Activated T-helper 17 cell treated with anti-CD3 and anti-CD28 coated beads, Interleukin-2, amount 50 U/mL, for 72 hours (primary cell): ENCODE measurements around the gene TMEM165. TPM values are rescaled to one million over a fixed set of nuclear protein-coding genes. Genes with fewer than 3 reads are reported as not detected.

ENCODE experiments used
- ATAC-seq: fragments of 150-1000 bp; cut with Tn5 transposase; replicated peaks from 2 replicates; pipeline ENCODE4 v1.10.0; 2021; ENCODE audit warnings: mild to moderate bottlenecking, moderate library complexity
- H3K27ac Mint-ChIP-seq: one replicate; pipeline ENCODE4 v1.8.0; 2022; ENCODE audit warnings: mixed read lengths
- H3K27me3 Mint-ChIP-seq: one replicate; pipeline ENCODE4 v1.8.0; 2022; ENCODE audit warnings: mixed read lengths
- H3K36me3 Mint-ChIP-seq: one replicate; pipeline ENCODE4 v1.8.0; 2022; ENCODE audit warnings: low read depth, mild to moderate bottlenecking, mixed read lengths
- H3K4me1 Mint-ChIP-seq: one replicate; pipeline ENCODE4 v1.8.0; 2022; ENCODE audit warnings: mixed read lengths
- H3K4me3 Mint-ChIP-seq: one replicate; pipeline ENCODE4 v1.8.0; 2022; ENCODE audit warnings: mild to moderate bottlenecking, mixed read lengths
- H3K9me3 Mint-ChIP-seq: one replicate; pipeline ENCODE4 v1.8.0; 2022; ENCODE audit warnings: mixed read lengths
- total RNA-seq, 2 donors: library from RNA; stranded (reverse); gene quantifications; one replicate each; pipeline ENCODE4 v1.2.3, GENCODE V29; 2022

Gene TMEM165
- total RNA-seq, 2 donors from 2014 or later: 60.5 to 81.9 TPM

DNA sequence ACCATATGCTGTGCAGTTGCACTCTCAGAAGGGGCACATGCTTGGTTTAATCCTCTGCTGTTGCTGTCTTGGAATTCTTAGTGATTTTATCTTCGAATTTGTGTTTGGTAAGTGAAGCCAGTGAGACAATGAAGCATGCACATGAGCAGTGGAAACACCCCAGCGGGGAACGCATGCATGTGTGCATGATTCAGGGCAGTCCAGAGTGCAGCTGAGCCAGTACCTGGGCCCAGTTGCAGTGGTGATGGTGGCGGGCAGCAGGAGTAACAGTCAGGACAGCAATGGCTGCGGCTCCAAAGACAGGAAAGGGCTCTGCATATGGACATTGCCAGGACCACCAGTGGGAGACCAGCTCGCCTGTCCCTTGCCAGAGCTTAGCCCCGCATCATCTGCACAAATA, 14.3 kb upstream of the TMEM165 start:
- H3K27me3 Mint-ChIP-seq: no peaks in the 10 kb centered on the region
- no peaks in the 10 kb centered on the region for H3K4me1 Mint-ChIP-seq
- no peak overlapping the region for H3K27ac Mint-ChIP-seq
- no peaks in the 10 kb centered on the region for H3K9me3 Mint-ChIP-seq
- H3K4me3 Mint-ChIP-seq: no peak overlapping the region
- no peak for ATAC-seq
- H3K36me3 Mint-ChIP-seq: no peaks in the 10 kb centered on the region

DNA sequence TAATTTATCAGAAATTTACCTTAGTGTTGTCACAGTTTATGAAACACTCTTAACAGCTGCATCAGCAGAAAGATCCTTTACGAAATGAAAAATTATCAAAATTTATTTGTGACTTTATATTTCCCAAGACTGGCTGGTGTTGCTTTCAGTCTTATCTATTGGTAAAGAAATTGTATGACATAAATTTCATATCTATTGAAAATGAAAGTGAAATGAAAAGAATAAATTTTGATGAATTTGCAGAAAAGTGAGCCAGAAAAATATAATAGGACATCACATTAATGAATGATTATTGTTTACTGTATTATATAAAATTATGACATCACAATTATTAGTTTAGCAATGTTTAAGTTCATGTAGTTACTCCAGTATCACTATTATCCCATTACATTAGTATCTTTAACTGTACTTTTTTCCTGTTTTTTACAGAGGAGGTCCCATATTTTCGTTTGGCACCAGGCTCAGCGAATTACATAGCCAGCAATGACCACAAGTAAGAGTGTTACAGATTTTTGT, 13.2 kb upstream of the TMEM165 start:
- Mint-ChIP-seq H3K9me3 (no peaks in the 10 kb centered on the region), H3K4me1 (no peaks in the 10 kb centered on the region), H3K4me3 (no peak overlapping the region), H3K27me3 (no peaks in the 10 kb centered on the region), H3K36me3 (no peaks in the 10 kb centered on the region), H3K27ac (no peak overlapping the region)
- ATAC-seq: no peak

DNA sequence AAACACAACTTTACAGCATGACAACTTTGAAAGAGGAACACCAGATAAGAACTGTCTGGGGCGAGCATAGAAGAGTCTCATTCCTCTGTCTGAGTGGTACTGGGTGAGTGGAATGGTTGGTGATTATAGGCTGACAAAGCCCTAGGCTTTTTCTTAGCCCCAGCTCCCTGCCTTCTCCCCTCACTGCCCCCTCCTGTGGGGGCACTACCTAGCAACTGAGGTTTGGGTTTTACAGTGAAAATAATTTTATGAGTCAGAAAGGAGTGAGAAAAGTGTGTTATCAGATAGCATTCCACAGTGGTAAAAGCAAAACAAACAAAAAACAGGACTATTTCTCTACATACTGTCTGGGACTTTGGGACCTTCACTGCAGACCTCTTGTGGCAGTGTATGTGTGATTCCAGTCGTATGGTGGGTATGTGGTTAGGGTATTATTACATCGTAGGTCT, 10.5 kb upstream of the TMEM165 start:
- Mint-ChIP-seq H3K36me3 (no peaks in the 10 kb centered on the region), H3K4me1 (no peaks in the 10 kb centered on the region), H3K9me3 (no peaks in the 10 kb centered on the region), H3K27me3 (no peaks in the 10 kb centered on the region), H3K4me3 (no peak overlapping the region), H3K27ac (no peak overlapping the region)
- peak; percentile 31 for ATAC-seq

DNA sequence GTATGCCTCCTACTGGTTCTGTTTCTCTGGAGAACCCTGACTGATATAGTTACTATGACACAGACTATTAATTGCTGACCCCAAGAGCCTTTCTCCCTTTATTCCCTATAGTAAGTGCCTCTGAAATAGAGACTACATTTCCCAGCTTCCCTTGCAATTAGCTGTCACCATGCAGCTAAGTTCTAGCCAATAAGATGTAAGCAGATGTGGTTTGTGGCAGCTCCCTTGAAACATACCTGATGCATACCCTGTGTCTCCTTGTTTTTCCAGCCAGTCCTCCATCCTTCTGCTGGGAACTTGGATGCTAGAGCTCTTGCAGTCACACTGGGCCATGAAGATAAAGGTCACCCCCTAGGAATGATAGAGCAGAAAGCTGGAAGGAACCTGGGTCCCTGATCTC, 9.7 kb upstream of the TMEM165 start:
- H3K9me3 Mint-ChIP-seq: no peaks in the 10 kb centered on the region
- no peak overlapping the region for H3K27ac Mint-ChIP-seq
- no peaks in the 10 kb centered on the region for H3K27me3 Mint-ChIP-seq
- H3K36me3 Mint-ChIP-seq: no peaks in the 10 kb centered on the region
- ATAC-seq: no peak
- H3K4me1 Mint-ChIP-seq: no peaks in the 10 kb centered on the region
- no peak overlapping the region for H3K4me3 Mint-ChIP-seq

DNA sequence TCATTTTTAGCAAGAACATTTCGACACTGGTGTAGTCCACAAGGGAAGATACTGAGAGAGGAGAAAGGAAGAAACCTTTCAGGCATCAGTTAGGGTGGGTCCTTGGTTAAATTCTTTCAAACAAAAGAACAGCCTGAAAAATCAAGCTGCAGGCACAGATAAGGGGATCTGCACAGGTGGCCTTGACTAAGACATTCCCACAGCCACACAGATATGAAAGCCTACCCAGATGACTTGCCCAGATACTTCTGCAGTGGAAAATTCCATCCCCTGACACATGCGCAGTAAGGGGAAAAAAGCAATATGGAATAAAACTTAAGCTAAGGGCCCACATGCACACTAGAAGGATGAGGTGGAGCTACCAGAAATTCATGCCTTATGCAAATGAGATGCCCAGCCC, 8.9 kb upstream of the TMEM165 start:
- no peaks in the 10 kb centered on the region for H3K4me1 Mint-ChIP-seq
- H3K4me3 Mint-ChIP-seq: no peak overlapping the region
- no peaks in the 10 kb centered on the region for H3K27me3 Mint-ChIP-seq
- no peaks in the 10 kb centered on the region for H3K36me3 Mint-ChIP-seq
- ATAC-seq: peak; percentile 28
- no peaks in the 10 kb centered on the region for H3K9me3 Mint-ChIP-seq
- no peak overlapping the region for H3K27ac Mint-ChIP-seq

DNA sequence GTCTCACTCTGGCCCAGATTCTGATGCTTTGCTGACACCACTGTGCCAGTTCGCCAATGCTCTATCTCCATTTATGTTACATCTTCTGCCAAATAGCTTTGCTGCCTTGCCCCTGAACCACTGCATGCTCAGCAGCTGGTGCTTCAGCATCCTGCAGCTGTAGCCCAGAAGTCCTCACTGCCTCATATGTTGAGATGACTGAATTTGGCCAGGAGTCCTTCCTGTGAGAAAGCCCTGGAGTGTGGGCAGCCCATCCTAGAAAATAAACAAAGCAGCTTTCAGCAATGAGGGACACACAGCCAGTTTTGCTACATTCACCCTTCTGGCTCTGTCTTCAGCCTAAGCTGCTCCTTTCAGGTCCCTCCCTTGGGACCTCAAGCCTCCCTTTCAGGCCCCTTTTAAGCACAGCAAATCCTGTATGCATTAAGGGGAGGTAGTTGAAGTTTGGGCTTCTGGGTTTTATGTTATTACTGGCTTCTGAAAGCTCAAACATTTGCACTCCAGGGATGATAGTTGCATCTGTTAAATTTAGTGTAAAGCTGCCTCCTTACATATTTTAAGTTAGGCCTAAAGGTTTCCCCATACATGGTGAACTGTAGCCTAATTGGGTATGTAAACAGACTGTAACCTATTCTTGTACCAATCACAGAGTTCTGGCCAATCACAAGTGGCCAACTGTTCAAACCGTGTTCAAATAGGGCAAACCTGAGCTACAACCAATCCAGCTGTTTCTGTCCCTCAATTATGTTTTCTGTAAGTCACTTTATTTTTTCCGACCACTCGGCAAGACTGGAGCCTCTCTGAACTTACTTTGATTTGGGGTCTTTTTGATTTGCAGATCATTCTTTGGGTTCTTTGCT, 2.1 kb upstream of the TMEM165 start:
- H3K4me1 Mint-ChIP-seq: peaks cover 20% of the 10 kb centered on the region
- H3K9me3 Mint-ChIP-seq: no peaks in the 10 kb centered on the region
- H3K27ac Mint-ChIP-seq: no peak overlapping the region
- H3K4me3 Mint-ChIP-seq: peak overlapping the region; percentile 93
- no peak for ATAC-seq
- peaks cover 28% of the 10 kb centered on the region for H3K36me3 Mint-ChIP-seq
- no peaks in the 10 kb centered on the region for H3K27me3 Mint-ChIP-seq

DNA sequence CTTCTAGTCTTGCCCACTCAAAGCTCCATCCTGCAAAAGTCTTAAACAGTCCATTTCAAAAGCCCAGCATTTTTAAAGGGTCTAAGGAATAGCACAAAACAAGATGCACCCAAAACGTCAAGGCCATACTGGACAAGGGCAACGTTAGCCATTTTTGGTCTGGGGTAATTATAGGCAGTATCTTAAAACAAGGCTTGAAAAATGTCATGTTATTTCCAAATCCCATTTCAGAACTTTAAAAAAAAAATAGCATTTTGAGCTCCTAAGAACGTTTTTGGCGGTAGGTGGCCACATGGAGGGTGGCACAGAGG, 584 bp upstream of the TMEM165 start:
- peaks cover 28% of the 10 kb centered on the region for H3K4me1 Mint-ChIP-seq
- peaks cover 41% of the 10 kb centered on the region for H3K36me3 Mint-ChIP-seq
- H3K4me3 Mint-ChIP-seq: peak overlapping the region; percentile 93

DNA sequence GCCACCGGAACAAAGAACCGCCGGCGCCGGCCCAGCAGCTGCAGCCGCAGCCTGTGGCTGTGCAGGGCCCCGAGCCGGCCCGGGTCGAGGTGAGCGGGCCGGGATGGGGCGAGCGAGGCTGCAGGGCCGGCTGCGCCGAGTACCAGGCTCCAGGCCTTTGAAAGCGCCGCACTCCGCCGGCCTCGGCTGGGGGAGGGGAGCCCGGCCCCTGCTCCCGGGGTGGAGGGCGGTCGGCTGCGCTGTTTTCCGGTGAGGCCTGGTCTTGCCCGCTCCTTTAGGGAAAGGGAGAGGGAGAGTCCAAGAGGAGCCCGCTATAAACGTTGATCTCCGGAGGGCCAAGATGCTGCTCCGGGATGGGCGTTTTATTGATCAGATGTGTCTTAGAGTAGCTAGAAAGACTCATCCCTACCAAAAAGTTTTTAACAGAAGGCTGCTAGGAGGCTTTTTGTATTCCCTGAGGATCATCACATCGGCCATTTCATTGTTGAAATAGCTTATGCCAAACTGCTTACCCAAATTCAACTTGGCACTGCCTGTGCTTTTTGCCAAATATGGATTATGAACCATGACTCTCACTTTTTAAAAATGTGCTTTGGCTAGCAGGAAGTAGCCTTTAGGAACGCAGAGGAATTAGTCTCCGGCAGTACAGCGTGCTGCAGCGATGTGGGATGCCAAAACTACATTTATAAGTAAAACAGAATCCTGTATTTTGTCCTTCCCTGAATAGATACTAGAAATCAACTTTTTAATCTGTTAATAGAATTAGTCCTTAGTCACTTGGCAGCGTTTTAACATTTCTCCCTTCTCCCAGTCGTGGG, 760 bp downstream of the TMEM165 start:
- Mint-ChIP-seq H3K27ac (peak overlapping the region; percentile 93), H3K4me1 (peaks cover 36% of the 10 kb centered on the region), H3K27me3 (no peaks in the 10 kb centered on the region), H3K9me3 (no peaks in the 10 kb centered on the region), H3K36me3 (peaks cover 55% of the 10 kb centered on the region), H3K4me3 (peak overlapping the region; percentile 93)
- peak; percentile 13 for ATAC-seq

More for the DNA sequence above, 584 bp upstream of the TMEM165 start:
- no peaks in the 10 kb centered on the region for H3K9me3 Mint-ChIP-seq
- H3K27ac Mint-ChIP-seq: peak overlapping the region; percentile 90
- ATAC-seq: no peak
- H3K27me3 Mint-ChIP-seq: no peaks in the 10 kb centered on the region

DNA sequence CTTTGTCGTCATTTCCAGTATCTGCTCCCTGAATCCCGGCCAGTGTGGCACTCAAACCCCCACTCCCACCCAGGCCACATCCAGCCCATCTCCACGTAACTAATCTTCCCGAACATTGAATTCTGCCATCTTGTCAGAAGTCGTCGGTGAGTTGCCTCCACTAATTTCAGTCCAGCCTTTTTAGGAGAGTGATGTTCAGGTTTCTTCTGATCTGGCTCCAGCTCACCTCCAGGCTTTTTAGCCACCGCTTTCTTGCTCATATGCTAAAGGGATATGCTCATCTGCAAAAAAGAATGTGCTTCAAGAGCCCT, 1.3 kb downstream of the TMEM165 start:
- Mint-ChIP-seq H3K9me3 (no peaks in the 10 kb centered on the region), H3K36me3 (peaks cover 58% of the 10 kb centered on the region), H3K4me1 (peaks cover 36% of the 10 kb centered on the region), H3K27ac (peak overlapping the region; percentile 93), H3K27me3 (no peaks in the 10 kb centered on the region), H3K4me3 (peak overlapping the region; percentile 93)
- no peak for ATAC-seq

DNA sequence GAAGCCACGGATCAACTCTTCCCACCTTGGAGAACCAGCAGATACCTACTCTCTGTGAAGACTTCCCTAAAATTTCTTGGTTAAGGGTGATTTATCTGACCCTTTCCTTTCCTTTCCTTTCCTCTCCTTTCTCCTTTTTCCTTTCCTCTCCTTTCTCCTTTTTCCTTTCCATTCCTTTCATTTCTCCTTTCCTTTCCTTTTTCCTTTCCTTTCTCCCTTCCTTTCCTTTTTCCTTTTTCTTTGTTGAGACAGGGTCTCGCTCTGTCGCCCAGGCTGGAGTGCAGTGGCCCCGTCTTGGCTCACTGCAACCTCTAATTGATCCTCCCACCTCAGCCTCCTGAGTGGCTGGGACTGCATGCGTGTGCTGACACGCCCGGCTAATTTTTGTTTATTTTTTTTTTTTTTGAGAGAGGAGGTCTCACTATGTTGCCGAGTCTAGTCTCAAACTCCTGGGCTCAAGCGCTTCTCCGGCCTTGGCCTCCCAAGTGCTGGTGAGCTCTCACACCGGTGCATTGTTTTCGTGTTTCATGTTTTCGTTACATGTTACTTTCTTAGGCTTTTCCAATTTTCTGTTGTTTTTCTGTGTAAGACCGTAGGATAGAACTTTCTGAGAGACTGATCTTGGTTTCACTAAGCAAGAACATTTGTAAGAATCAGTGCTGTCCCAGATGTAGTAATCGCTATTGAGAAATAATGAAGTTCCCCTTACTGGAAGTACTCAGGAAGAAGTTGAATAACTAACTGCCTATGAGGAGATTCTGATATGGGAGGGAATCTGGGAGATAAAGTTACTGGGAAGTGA, 2.0 kb downstream of the TMEM165 start:
- no peaks in the 10 kb centered on the region for H3K9me3 Mint-ChIP-seq
- no peaks in the 10 kb centered on the region for H3K27me3 Mint-ChIP-seq
- H3K27ac Mint-ChIP-seq: peak overlapping the region; percentile 93
- peaks cover 36% of the 10 kb centered on the region for H3K4me1 Mint-ChIP-seq
- no peak for ATAC-seq
- H3K36me3 Mint-ChIP-seq: peaks cover 58% of the 10 kb centered on the region
- H3K4me3 Mint-ChIP-seq: peak overlapping the region; percentile 93

DNA sequence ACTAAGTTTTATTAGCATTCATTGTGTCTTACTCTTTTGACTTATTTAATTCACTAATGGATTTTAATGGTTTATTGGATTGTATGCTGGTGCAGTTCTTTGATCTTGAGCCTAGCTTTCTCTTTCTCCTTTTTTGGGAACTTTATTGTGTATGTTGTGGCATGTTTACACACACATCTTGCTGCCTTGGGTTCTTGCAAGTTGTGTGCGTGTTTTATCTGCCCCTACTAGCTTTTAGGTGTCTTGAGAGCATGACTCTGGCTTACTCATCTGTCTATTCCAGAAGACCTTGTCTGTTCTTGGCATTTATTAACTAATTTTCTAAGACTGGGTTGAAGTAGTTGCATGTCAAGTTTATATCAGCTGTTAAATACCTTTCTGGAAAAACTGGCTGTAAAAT, 2.7 kb downstream of the TMEM165 start:
- Mint-ChIP-seq H3K27ac (peak overlapping the region; percentile 93), H3K9me3 (no peaks in the 10 kb centered on the region), H3K36me3 (peaks cover 65% of the 10 kb centered on the region), H3K4me3 (peak overlapping the region; percentile 93), H3K27me3 (no peaks in the 10 kb centered on the region), H3K4me1 (peaks cover 36% of the 10 kb centered on the region)
- ATAC-seq: no peak

DNA sequence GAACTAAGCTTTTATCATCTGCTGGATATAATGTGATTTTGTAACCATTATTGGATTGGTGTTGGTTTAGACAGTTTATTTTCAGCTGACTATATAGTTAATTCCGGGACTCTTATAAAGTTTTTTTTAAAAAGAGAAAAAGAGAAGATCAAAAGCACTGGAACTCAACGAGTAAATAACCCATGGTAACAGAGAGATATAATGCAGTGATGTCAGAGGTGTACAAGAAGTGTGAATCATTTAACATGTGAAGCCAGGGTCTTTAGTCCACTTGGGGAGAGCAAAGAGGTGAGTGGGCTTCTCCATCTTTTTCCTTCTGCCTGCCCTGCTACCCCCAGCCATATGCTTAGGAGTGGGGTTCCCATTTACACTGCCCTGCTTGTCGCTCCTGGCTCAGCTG, 3.2 kb downstream of the TMEM165 start:
- ATAC-seq: no peak
- Mint-ChIP-seq H3K27me3 (no peaks in the 10 kb centered on the region), H3K9me3 (no peaks in the 10 kb centered on the region), H3K4me3 (peak overlapping the region; percentile 93), H3K27ac (peak overlapping the region; percentile 93), H3K4me1 (peaks cover 41% of the 10 kb centered on the region), H3K36me3 (peaks cover 70% of the 10 kb centered on the region)

DNA sequence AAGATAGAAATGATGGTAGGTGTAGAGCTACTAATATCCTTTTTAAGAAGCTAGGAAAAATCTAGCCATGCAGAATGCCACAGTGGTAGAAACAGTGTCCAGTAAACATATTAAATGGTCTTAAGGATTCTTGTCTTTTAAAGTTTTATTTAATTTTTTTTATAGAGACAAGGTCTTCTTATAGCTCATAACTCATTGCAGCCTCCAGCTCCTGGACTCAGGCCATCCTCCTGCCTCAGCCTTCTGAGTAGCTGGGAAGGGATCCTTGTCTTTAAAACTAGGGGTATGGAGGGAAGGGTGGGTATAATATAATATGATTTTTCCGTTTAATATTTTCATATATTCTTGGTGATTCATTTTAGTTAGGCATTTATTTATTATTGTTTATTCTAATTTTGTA, 3.8 kb downstream of the TMEM165 start:
- Mint-ChIP-seq H3K27ac (peak overlapping the region; percentile 10), H3K4me3 (peak overlapping the region; percentile 93), H3K27me3 (no peaks in the 10 kb centered on the region), H3K4me1 (peaks cover 36% of the 10 kb centered on the region), H3K9me3 (no peaks in the 10 kb centered on the region), H3K36me3 (peaks cover 76% of the 10 kb centered on the region)
- ATAC-seq: no peak

DNA sequence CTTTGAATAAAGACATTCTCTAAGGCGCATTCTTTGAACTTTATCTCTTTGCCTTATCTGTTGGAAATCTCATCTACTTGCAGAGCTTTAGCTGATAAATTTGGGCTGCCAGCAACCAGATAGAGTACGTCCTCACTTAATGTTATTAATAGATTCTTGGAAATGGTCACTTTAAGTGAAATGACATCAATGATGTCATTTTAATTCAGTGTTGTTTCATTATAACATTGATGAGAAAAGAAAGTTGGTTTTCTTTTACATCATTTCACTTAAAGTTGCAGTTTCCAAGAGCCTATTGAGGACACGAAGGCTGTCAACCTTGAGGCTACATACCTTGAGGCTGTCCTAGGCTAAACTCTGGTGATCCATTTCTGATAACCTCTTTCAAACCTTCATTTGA, 9.3 kb downstream of the TMEM165 start:
- Mint-ChIP-seq H3K4me1 (peaks cover 33% of the 10 kb centered on the region), H3K4me3 (no peak overlapping the region), H3K27me3 (no peaks in the 10 kb centered on the region), H3K9me3 (no peaks in the 10 kb centered on the region), H3K36me3 (peaks cover 81% of the 10 kb centered on the region), H3K27ac (no peak overlapping the region)
- ATAC-seq: no peak
